GM18520 (cell line): ENCODE data around the gene TEX29.

Experiments used
- ATAC-seq: cut with Tn5 transposase; IDR thresholded peaks from one replicate; pipeline ENCODE4 v1.9.1; 2021; ENCODE audit not compliant: unreplicated experiment

TEX29 gene

DNA sequence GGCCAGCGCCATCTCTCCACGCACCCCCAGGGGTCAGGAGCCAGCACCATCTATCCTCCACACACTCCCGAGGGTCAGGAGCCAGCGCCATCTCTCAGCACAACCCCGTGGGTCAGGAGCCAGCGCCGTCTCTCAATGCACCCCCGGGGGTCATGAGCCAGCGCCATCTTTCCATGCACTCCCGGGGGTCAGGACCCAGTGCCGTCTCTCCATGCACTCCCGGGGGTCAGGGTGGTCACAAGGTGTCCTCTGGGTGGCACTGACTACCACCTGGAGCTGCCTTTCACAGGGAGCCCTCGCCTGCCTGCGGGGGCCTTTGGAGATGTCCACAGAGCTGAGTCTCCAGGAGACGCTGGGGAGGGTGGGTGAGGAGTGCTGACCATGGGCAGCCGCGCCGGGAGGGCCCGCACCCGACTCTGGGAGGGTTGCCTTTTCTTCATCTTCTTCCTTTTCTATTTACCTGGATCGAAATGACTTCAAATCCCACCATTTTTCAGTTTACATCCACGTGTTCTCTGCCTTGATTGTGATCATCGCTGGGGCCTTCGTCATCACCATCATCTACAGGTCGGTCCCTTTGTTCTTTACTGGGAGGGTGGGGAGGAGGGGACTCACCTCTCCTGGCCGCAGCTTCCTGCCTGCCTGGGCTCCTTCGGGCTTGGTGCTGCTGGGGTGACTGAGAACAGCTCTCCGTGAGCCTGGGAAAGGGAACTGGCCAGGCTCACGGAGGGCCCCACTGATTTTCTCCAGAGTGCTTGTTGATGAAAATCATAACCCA, 19.1 kb downstream of the TEX29 start:
- ATAC-seq, result no peak

DNA sequence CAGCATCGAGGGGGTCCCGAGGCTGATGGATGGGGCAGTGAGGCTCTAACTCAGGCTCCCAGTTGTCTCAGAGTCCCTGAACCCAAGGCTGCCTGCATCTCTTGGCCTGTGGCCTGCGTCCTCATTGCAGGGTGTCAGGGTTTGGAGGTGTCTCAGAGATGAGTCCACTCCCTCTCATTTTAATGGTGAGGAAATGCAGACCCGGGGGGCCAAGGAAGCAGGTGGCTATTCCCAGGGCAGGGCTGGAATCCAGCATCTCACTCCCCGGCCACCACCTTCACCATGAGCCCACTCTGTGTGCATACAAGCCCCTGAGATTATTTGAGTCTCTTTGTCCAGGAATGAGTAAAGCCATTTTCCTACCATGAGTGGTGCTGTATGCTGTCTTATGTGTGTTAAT, 21.4 kb downstream of the TEX29 start:
- ATAC-seq, result no peak

DNA sequence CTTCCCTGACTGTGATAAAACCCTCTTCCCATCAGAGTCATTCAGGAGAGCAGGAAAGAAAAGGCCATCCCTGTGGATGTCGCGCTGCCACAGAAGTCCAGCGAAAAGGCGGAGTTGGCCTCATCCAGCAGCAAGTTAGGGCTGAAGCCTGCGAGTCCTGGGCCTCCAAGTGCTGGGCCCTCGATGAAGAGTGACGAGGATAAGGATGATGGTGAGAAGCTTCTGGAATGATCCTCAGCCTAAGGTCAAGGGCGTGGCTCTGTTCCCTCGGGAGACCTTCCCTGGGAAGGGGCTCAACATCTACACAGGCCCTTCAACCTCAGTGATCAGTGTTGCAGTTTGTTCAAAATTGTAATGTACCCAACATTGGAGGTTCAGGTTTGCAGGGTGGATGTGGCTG, 22.3 kb downstream of the TEX29 start:
- ATAC-seq, result no peak

DNA sequence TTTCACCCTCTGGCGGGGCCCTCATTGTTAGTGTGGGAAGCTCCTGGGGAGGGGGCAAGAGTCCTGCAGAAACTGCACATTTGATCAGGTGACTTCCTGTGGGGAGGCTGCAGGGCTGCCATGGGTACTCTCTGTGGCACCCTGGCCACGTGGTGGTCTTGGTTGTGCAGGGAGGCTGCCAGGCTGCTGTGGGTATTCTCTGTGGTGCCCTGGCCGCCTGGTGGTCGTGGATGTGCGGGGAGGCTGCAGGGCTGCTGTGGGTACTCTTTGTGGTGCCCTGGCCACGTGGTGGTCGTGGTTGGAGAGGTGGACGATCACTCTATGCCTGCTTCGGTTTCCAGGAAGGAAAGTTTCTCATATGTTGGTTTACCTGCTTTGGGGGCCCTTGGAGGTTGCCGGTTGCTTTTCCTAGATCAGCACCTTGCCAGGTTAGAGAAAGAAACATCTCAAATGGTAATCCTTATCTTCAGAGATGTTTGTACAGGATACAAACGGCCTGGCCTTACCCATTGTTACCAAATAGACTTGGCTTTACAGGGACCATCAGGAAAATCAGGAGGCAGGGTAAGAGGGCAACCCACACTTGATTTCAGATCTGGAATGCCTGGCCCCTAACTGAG, 22.9 kb downstream of the TEX29 start:
- no peak for ATAC-seq

DNA sequence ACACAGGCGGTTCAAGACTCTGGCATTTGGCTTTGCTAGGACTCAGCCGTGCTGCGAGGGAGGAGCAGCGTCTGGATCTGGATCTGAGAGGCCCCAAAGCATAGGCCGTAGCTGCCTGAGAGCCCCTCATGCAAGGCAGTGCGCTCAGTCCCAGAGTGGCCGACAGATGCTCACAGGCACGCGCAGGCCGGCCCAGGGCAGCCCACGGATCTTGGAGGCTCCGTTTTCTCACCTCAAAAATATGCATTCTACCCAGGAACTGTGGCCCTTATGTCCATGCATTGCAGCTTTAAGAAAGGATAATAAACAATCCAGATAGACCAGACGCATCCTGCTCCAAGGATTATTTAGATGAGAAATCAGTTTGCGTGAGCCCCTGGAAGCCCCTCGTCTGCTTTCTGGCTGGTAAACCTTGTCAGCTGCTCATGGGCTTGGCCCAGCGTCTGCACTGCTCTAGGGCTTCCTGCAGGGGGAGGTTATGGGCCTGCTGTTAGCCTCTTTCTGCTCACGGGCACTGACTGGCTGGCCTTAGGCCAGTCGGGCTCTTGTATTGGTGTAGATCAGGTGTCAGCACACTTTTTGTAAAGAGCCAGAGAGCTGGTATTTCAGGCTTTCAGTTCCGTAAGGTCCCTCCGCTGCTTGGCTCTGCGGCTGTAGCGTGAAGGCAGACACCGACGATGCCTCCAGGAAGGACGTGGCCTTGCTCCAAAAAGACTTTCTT, 24.2 kb downstream of the TEX29 start:
- ATAC-seq, result no peak

DNA sequence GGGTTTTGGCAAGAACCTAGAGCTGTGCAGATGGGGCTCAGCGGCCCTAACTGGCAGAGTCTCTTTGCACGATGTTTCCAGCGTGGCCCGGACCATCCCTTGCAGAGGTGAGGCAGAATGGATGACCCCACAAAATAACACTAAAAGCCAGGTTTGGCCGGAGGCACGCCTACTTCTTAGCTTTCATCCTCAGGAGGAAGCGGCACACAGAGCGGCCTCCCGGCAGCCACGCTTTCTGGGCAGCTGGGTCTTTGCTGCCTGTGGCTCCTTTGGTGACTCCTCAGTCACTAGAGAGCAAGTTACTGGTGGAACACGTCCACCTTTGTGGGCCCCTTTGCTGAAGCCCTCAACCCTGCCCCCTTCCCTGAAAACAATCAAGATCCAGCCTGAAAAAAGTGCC, 25.2 kb downstream of the TEX29 start:
- no peak for ATAC-seq

DNA sequence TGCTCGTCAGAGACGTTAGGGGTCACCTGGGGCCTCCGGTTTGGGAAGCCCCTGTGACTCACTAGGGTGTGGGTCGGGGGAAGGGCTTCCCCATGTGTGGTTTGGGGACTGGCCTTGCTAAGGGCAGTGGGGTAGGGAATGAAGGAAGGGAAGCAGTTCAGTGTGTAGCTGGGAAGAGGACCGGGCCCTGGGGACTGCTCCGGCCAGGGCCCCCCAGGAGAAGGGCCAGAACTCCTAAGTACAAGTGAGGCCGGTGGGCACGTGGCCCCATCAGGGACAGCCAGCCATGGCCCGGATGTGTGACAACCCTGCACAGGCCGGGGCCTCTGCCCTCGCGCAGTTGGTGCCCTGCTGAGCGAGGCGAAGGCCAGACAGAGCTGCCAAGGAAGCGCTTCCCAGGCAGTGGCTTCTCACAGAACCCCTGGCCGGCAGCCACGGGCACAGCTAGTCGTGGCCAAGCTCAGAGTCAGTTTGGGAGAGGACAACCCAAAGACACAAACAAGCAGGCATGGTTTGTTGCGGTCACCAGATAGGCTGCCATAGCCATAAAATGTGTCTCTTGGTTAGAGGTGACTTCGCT, 25.7 kb downstream of the TEX29 start:
- ATAC-seq, result no peak

DNA sequence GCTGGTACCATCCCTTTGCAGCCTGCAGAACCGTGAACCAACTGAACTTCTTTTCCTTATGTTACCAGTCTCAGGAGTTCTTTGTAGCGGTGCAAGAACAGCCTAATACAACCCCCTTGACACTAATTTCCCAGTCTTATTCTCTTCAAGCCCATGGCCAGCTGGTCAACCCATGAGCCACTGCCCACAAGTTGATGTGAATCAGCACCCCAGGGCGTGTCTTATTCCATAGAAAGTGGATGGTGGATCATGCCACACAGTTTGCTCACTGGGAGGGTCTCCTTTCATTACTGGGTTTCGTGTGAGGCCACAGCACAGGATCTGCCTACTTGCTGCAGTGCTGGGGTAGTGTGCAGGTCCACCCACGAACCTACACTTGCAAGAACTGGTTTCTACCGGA, 27.0 kb downstream of the TEX29 start:
- no peak for ATAC-seq

DNA sequence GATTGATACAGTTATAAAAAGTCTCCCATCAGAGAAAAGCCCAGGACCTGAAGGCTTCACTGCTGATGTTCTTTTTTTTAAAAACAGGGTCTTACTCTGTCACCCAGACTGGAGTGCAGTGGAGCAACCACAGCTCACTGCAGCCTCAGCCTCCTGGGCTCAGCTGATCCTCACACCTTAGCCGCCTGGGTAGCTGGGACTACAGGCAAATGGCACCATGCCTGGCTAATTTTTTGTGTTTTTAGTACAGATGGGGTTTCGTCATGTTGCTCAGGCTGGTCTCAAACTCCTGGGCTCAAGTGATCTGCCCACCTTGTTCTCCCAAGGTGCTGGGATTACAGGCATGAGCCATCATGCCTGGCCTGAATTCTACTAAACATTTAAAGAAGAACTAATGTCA, 33.1 kb downstream of the TEX29 start:
- no peak for ATAC-seq

DNA sequence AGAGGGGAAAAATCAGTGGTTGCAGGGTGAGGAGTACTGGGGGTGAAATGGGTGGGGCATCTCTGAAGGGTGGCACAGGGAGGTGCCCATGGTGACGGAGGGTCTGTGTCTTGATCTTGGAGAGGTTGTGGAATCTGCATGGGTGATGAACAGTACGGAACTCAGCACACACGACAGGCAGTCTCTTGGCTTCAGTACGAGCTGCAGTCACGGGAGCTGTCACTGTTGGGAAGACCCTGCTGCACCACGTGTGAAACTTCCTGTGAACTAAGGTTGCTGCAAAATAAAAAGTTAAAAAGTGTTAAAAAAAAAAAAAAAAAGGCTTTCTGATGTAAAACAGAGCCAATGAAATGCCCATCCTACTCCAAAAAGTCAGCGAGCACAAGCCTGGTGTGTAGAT, 34.3 kb downstream of the TEX29 start:
- ATAC-seq, result no peak

DNA sequence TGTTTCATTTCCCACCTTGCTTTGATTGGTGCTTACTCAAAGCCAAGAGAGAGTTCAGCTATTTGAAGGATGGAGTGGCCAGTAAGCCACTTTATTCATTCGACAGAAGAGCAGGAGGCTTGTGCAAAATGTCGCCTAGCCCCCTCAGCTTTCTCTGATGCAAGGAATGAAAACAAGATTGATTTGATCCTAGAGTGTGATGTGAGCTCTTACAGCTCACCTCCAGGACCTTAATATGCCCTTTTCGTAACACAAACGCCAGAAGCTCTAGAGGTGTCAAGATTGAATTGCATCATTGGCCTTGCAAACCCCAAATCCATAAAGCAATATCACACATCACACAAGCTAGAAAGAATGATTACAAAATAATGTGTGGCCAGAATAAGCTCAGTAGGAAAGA, 36.4 kb downstream of the TEX29 start:
- no peak for ATAC-seq

DNA sequence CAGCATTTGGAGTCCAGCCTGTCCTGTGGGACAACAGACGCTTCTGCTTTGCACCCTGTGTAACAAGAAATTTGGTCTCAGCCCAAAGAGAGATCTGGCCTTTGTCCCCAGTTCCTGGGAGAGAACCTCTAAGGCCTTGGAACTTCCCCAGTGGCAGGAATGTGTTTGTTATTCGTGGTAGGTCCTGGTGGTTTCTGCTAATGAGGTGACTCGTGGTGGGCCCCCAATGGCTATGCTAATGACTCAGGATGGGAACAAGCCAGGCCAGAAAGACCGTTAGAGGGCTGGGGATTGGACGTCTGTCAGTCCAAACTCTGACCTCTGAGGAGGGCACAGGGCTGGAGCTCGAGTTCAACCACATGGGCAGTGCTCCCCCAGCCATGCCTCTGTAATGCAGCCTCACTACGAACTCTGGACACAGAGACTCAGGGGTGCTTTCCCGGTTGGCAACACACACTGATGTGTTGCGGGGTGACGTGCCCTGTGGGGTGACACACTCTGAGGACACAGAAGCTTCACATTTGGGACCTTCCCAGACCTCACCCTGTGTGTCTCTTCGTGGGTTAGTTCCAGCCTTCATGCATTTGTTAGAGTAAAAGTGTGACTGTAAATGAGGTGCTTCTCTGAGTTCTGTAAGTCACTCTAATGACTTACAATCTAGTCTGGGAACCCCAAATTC, 38.9 kb downstream of the TEX29 start:
- no peak for ATAC-seq

DNA sequence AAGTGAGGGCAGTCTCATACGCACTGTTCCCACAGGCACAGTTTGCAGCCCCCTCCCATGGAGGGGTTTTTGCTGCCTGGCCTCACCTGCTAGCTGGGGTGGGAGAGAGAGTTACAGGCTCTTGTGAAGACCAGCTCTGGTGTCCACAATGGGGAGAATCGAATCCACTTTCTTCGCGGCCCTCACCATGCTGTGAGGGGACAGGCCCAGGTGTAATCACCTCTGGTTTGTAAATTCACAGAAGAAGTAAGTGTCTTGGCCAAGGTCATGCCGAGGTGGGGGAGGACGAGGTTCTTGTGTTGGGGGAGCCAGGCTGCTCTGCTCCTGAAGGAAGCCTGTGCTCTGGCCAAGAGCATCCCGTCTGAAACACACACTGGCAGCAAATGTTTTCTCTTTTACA, 39.5 kb downstream of the TEX29 start:
- ATAC-seq, result no peak

DNA sequence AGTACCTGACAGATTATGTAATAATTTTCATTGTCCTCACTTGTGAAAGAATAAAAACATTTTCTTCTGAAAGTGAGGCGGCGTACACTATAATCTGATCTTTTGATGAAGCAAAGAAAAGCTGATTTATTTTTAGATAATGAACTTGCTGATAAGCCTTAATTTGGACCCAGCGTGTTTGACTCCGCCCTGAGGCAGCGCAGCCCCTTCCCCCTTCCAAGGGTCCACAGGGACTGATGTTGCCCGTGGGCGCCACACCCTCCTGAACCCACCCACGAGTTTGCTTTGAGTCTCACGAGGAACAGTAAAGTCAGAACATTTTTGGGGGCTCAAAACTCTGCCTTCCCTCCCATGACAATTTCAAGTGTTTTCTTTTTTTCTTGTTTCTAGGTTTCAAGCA, 40.0 kb downstream of the TEX29 start:
- no peak for ATAC-seq

DNA sequence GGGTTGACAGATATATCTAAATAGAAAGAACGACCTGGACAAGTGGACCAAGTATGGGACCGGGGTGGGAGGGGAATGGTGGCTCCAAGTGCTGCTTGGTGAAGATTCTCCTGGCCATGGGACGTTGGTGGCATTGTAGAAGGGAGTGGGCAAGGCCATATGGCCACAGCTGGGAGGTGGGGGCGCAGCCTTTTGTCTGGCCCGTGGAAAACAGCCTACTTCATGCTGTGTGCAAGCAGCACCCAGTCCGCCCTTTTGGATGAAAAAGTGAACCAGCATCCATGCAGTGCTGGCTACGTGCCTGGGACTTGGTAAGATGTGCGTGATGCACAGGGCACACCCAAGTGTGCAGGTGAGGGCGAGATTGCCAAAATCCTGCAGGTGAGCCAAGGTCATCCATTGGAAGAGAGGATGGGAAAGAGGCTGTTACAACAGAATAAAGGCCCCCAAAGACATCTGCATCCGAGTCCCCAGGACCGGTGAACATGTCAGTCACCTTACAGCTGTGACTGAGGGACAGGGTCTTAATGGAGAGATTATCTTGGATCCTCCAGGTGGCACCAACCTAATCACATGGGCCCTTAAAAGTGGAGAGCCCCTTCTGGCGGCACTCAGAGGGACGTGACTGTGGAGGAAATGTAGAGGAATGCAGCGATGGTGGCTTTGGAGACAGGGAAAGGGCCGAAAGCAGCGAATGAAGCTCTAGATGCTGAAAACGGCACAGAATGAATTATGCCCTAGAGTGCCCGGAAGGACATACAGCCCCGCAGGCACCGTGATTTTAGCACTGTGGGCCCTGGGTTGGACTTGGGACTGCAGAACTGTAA, 40.8 kb downstream of the TEX29 start:
- ATAC-seq, result no peak

DNA sequence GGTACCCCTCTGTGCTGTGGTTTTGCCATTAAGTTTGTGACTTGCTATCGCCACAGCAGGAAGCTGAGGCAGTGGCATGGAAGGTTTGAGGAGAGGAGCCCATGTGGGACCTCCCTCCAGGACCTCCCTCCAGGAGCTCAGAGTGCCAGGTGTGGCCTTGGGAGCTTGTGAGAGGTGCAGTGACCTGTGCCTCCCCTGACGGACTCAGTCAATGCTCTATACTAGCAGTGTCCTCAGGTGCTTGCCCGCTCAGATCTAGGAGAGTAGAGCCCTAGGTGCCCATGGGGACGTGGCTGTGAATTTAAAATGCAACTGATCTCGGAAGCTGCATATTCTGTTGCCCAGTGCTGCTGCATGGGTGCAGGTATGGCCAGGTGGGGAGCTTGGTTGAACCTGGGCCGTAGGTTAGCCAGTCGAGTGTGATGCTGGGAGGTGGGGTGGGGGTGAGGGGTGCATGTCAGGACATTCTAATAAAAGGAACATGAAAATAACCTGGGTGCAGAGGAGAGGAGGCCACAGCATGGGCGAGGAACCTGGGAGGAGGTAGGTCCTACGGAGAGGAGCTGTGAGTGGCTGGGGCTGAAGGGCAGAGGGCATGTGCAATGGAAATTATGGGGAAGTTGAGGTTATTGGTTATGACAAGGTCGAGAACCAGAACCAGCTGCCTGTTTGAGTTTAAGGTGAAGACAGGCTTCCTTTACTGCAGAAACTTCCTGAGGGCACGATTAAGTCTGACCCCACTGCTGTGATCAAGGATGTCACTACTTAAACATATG, 41.6 kb downstream of the TEX29 start:
- no peak for ATAC-seq

DNA sequence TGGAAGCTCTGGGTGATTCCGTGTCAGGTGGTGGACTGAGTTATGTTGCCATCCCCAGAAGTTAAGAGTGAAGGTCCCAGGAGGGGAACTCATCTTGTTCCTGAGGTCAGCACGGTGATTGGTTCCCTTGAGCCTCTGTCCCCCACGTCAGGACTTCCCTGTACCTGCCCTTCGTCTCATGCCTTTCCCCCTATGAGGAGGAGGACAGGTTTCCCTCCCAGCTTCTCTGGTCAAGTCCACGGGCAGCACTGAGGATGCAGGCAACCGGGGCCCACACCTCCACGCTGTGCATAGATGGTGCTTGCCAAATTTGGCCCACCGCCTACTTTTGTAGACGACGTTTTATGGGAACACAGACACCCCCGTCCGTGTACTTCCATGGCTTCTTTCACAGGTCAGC, 42.7 kb downstream of the TEX29 start:
- no peak for ATAC-seq

DNA sequence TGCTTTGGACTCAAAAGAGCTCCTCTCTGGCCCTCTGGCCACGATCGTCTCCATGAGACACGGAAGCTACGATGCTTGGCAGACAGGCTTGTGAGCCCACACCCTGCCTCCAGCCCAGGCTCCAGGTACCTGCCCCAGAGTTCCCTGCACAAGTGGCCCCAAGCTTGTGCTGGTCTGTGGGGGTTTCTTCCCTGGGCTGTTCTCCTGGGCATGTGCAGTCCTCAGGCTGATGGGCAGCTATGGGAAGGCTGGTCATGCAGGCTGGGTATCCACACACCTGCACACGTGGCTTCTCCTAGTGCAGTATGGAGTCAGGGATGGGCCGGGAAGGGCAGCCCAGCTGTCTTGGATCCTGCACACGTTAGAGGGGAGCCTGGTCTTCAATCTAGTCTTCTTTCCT, 43.1 kb downstream of the TEX29 start:
- ATAC-seq, result no peak

DNA sequence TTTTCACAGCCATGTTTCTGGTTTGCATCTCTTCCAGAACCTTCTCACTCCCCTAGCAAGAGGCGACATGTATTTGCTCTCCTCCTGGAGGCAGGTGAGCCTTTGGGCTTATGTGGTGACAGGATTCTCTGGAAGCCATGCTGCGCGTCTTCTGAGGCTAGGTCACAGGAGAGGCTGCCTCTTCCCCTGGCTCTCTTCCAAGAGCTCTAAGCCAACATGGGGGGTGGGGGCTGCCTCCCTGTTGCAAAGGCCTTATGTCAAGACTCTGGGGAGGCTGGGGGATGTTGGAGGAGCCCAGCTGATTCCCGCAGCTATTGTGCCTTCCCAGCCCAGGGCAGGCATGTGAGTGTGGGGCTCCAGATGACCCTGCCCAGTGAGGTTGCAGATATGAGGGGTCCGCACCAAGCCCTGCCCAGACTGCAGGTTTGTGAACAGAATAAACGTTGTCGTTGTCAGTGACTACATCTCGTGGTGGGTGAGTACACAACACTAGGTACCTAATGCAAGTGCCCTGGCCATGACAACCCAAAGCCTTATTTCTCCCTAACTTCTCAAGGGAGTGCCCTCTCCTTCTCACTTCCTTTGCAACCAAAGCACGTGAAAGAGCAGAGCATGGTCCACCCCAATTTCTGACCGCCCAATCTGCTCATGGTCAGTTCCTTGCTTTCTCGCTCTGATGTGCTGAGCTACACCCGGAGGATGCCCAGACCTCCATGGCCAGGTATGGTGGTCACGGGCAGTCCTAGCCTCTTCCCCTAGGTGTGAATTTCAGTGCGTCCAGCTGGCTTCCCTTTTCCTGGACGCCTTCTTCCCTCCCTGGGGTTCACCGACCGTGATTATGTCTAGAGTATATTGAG, 44.9 kb downstream of the TEX29 start:
- ATAC-seq, result no peak
